C4-2B (cell line): ENCODE results near the gene DTHD1.

Experiments
- H3K27ac ChIP-seq: fragments of 450-650 bp; 2 replicates; pipeline ENCODE4 v1.5.1; 2017
- CTCF ChIP-seq: fragments of 450-650 bp; conservative IDR thresholded peaks from 2 replicates; pipeline ENCODE4 v1.5.1; 2017; ENCODE audit warnings: mild to moderate bottlenecking
- ZFX ChIP-seq: fragments of 450-650 bp; IDR thresholded peaks from 2 replicates; pipeline ENCODE4 v1.6.1; 2017

DTHD1 gene

GRCh38 chr4:36242629-36243354 lies 38.6 kb upstream of the DTHD1 start:
- TF ChIP-seq ZFX, result no peak
- no peak for TF ChIP-seq CTCF
- no peak overlapping the region for H3K27ac ChIP-seq

- TF ChIP-seq ZFX (no peak), CTCF (no peak)
- peak overlapping the region; percentile 50 for H3K27ac ChIP-seq
Observed at GRCh38 chr4:36243355-36244256, 37.8 kb upstream of the DTHD1 start.

- TF ChIP-seq CTCF (peak; percentile 34), ZFX (peak; percentile 20; the same call in 1 of the 2 replicates)
Observed at GRCh38 chr4:36244257-36245082, 36.9 kb upstream of the DTHD1 start, which contains the start of gene ARAP2. TSS of gene ARAP2 (minus strand) at chr4:36244514. CDS start at chr4:36229486, 15,028 bp downstream.

GRCh38 chr4:36249610-36250009 lies 31.8 kb upstream of the DTHD1 start:
- TF ChIP-seq ZFX, result no peak
- no peak overlapping the region for H3K27ac ChIP-seq

More at GRCh38 chr4:36244257-36245082, 36.9 kb upstream of the DTHD1 start, which contains the start of gene ARAP2:
- peak within 1 kb of the TSS; percentile 50 for H3K27ac ChIP-seq

- no peak overlapping the region for H3K27ac ChIP-seq
Observed at GRCh38 chr4:36251983-36252382, 29.4 kb upstream of the DTHD1 start.

GRCh38 chr4:36254371-36254770 lies 27.0 kb upstream of the DTHD1 start:
- no peak overlapping the region for H3K27ac ChIP-seq
- TF ChIP-seq ZFX (no peak), CTCF (no peak)

More at GRCh38 chr4:36251983-36252382, 29.4 kb upstream of the DTHD1 start:
- TF ChIP-seq CTCF (no peak), ZFX (no peak)

- TF ChIP-seq ZFX (no peak), CTCF (no peak)
- H3K27ac ChIP-seq, result no peak overlapping the region
Observed at GRCh38 chr4:36255577-36255976, 25.8 kb upstream of the DTHD1 start.
